GM19099 (cell line): Measurements from ENCODE around the gene TTC7B.

ENCODE experiments used
- POLR2A ChIP-seq: IDR thresholded peaks from 3 replicates; pipeline ENCODE4 v1.6.1; 2011; ENCODE audit warnings: low read depth; ENCODE audit not compliant: insufficient read length; ENCODE audit errors: extremely low read depth

TTC7B gene

GRCh38 chr14:90580377-90581335 lies 235.6 kb downstream of the TTC7B start:
- TF ChIP-seq POLR2A: no peak

GRCh38 chr14:90579816-90580215 lies 236.4 kb downstream of the TTC7B start:
- no peak for TF ChIP-seq POLR2A

- TF ChIP-seq POLR2A: no peak
Observed at GRCh38 chr14:90579088-90579487, 237.1 kb downstream of the TTC7B start.

GRCh38 chr14:90578283-90578985 lies 237.8 kb downstream of the TTC7B start:
- TF ChIP-seq POLR2A: no peak

- no peak for TF ChIP-seq POLR2A
Observed at GRCh38 chr14:90577661-90578282, 238.5 kb downstream of the TTC7B start.

- no peak for TF ChIP-seq POLR2A
Observed at GRCh38 chr14:90576981-90577660, 239.1 kb downstream of the TTC7B start.

- TF ChIP-seq POLR2A: no peak
Observed at GRCh38 chr14:90576581-90576980, 239.6 kb downstream of the TTC7B start.

- no peak for TF ChIP-seq POLR2A
Observed at GRCh38 chr14:90575781-90576180, 240.4 kb downstream of the TTC7B start.

- TF ChIP-seq POLR2A: no peak
Observed at GRCh38 chr14:90575336-90575735, 240.9 kb downstream of the TTC7B start.

GRCh38 chr14:90574188-90575131 lies 241.8 kb downstream of the TTC7B start:
- TF ChIP-seq POLR2A: no peak

GRCh38 chr14:90573385-90574105 lies 242.7 kb downstream of the TTC7B start:
- TF ChIP-seq POLR2A: no peak

- no peak for TF ChIP-seq POLR2A
Observed at GRCh38 chr14:90572441-90573150, 243.6 kb downstream of the TTC7B start.
